HG02884 (cell line): Measurements from ENCODE around the gene ROS1.
A peak's percentile ranks its signal among the peaks of the same experiment; 100 is the strongest.
"Not testable (repeated sequence)": the region's sequence is repeated elsewhere in the genome, so short reads cannot be mapped to it uniquely, and the experiment has no call there.

Source experiments
- ATAC-seq: cut with Tn5 transposase; IDR thresholded peaks from one replicate; pipeline ENCODE4 v1.9.1; 2021; ENCODE audit warnings: mild to moderate bottlenecking, moderate library complexity; ENCODE audit not compliant: unreplicated experiment

Gene ROS1

GRCh38 chr6:117269638-117270054 lies 156.1 kb downstream of the ROS1 start:
- ATAC-seq = no peak

GRCh38 chr6:117268924-117269323 lies 156.8 kb downstream of the ROS1 start:
- ATAC-seq = no peak

GRCh38 chr6:117267766-117268534 lies 157.8 kb downstream of the ROS1 start:
- ATAC-seq = no peak

- no peak for ATAC-seq
These were observed 158.7 kb downstream of the ROS1 start for GRCh38 chr6:117267054-117267347.

GRCh38 chr6:117266257-117267053 lies 159.3 kb downstream of the ROS1 start:
- no peak for ATAC-seq

- no peak for ATAC-seq
These were observed 160.1 kb downstream of the ROS1 start, which contains the start of gene VGLL2 for GRCh38 chr6:117265410-117266256. Gene VGLL2 (plus strand): TSS chr6:117265558. CDS start chr6:117265764, 206 bp downstream.

- peak; percentile 36 for ATAC-seq
These were observed 160.9 kb downstream of the ROS1 start for GRCh38 chr6:117264692-117265409.

GRCh38 chr6:117264369-117264691 lies 161.4 kb downstream of the ROS1 start:
- ATAC-seq = no peak

GRCh38 chr6:117263353-117263927 lies 162.3 kb downstream of the ROS1 start:
- ATAC-seq = no peak

- ATAC-seq = no peak
These were observed 162.9 kb downstream of the ROS1 start for GRCh38 chr6:117262799-117263198.

GRCh38 chr6:117253785-117254184 lies 172.0 kb downstream of the ROS1 start:
- no peak for ATAC-seq

- ATAC-seq = not testable (repeated sequence)
These were observed 180.8 kb downstream of the ROS1 start for GRCh38 chr6:117244979-117245378.

- ATAC-seq = not testable (repeated sequence)
These were observed 181.2 kb downstream of the ROS1 start for GRCh38 chr6:117244571-117244970.
